ENCODE measurements around the gene C16orf78. TPM values are rescaled to one million over a fixed set of nuclear protein-coding genes. Genes with fewer than 3 reads are reported as not detected.

C16orf78 gene
- total and polyA plus RNA-seq, 2 of the 8 experiments (the other 6 are each of a cell fraction or from before 2014, with no cell fraction given) = not detected

GRCh38 chr16:49439050-49439449 lies 65.4 kb downstream of the C16orf78 start:
- FAIRE-seq (no peak), DNase-seq (ENCODE audit: low read depth in 1 of 2, low spot score in 2 of 2) (no peak)
- ChIA-PET POLR2A (ENCODE audit: partially characterized antibody) (no interaction called here), CTCF (ENCODE audit: partially characterized antibody) (interaction anchor here (0.5 to 4.2 kb wide), 16 partner anchors 10 to 1297 kb away, joined by 3 to 33 read pairs (median 4); no protein-coding TSS in a partner anchor)
- Histone ChIP-seq H2BK12ac (ENCODE audit: low read depth, low read length) (no peak overlapping the region), H3K23me2 (ENCODE audit: low read depth, low read length) (no peaks in the 10 kb centered on the region), H2BK120ac (replicated peaks; ENCODE audit: low read depth, low read length) (no peak overlapping the region), H4K20me1 (replicated peaks in 1 of 2; ENCODE audit: control insufficient read depth in 1 of 2, insufficient read depth in 2 of 2, low read length in 2 of 2) (no peaks in the 10 kb centered on the region), H2AFZ (ENCODE audit: low read length) (no peak overlapping the region), H3K4me1 (replicated peaks in 1 of 4; ENCODE audit: control insufficient read depth in 3 of 4, insufficient read depth in 4 of 4, low read length in 3 of 4) (peaks cover 8 to 23% (median 17%) of the 10 kb centered on the region in 4 experiments), H2AK5ac (ENCODE audit: low read depth, low read length) (no peak overlapping the region), H4K8ac (ENCODE audit: extremely low read depth, insufficient read depth, low read length) (no peak overlapping the region), H3K27ac (ENCODE audit: low read depth, low read length) (no peak overlapping the region), H3K27me3 (replicated peaks in 1 of 4; ENCODE audit: control insufficient read depth in 3 of 4, extremely low read depth in 1 of 4, insufficient read depth in 3 of 4, low read length in 3 of 4) (no peaks in the 10 kb centered on the region; a peak in 1 of 7 replicates), H2BK5ac (ENCODE audit: low read depth, low read length) (no peak overlapping the region), H4K5ac (ENCODE audit: insufficient read length, low read depth, low read length) (no peak overlapping the region), H3K56ac (replicated peaks; ENCODE audit: insufficient read length, low read depth, low read length) (no peak overlapping the region), H3K4ac (replicated peaks; ENCODE audit: insufficient read length, low read depth, low read length) (no peak overlapping the region), H3K9me3 (ENCODE audit: insufficient read depth in 2 of 2, low read depth in 1 of 2, low read length in 1 of 2) (no peaks in the 10 kb centered on the region), H3K18ac (ENCODE audit: extremely low read depth, low read length) (no peak overlapping the region), H2BK20ac (ENCODE audit: low read length) (no peak overlapping the region), H2BK15ac (ENCODE audit: low read length) (no peak overlapping the region), H3K9ac (replicated peaks in 1 of 4; ENCODE audit: extremely low read depth in 1 of 4, low read depth in 3 of 4, low read length in 3 of 4) (no peak overlapping the region), H3K14ac (ENCODE audit: insufficient read length) (no peak overlapping the region), H3K36me3 (ENCODE audit: control insufficient read depth in 2 of 4, insufficient read depth in 4 of 4, low read length in 3 of 4) (no peaks in the 10 kb centered on the region), H3K79me2 (ENCODE audit: control insufficient read depth in 1 of 2, insufficient read depth in 2 of 2, low read length in 2 of 2) (no peaks in the 10 kb centered on the region), H3K23ac (ENCODE audit: insufficient read length) (no peak overlapping the region), H3K4me2 (ENCODE audit: insufficient read depth in 1 of 2, low read depth in 2 of 2, low read length in 2 of 2) (no peak overlapping the region), H3K4me3 (ENCODE audit: extremely low read depth in 1 of 4, insufficient read depth in 2 of 4, low read depth in 3 of 4, low read length in 4 of 4) (no peak overlapping the region), H3K79me1 (ENCODE audit: low read depth, low read length) (no peaks in the 10 kb centered on the region), H4K91ac (replicated peaks; ENCODE audit: insufficient read length, low read length) (no peak overlapping the region)
- 79% methylated on average over 7 of the region's 7 CpGs; no CpG with 5 or more reads in 1 of the 2 experiments for WGBS, 2 experiments (ENCODE audit: extremely low coverage in 1 of 2, insufficient coverage in 1 of 2, insufficient read length in 1 of 2, insufficient replicate concordance in 2 of 2, low coverage in 1 of 2, low lambda C conversion rate in 2 of 2, missing lambda C conversion rate in 1 of 2)
- TF ChIP-seq, protein P1, sequence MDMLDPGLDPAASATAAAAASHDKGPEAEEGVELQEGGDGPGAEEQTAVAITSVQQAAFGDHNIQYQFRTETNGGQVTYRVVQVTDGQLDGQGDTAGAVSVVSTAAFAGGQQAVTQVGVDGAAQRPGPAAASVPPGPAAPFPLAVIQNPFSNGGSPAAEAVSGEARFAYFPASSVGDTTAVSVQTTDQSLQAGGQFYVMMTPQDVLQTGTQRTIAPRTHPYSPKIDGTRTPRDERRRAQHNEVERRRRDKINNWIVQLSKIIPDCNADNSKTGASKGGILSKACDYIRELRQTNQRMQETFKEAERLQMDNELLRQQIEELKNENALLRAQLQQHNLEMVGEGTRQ (IDR thresholded peaks at IDR 0.05; ENCODE audit: low read length) = no peak
- no peak for TF ChIP-seq POU5F1 (IDR thresholded peaks at IDR 0.05; ENCODE audit: low read depth, low read length)
- TF ChIP-seq TCF12 (IDR thresholded peaks at IDR 0.05; ENCODE audit: low read depth, low read length) = no peak
- TF ChIP-seq SAP30 (IDR thresholded peaks at IDR 0.05; ENCODE audit: insufficient read depth, insufficient replicate concordance, low read length) = no peak
- no peak for TF ChIP-seq POLR2AphosphoS5 (IDR thresholded peaks at IDR 0.05; ENCODE audit: low read depth, low read length)
- TF ChIP-seq RBBP5 (IDR thresholded peaks at IDR 0.05; ENCODE audit: borderline replicate concordance, low read depth, low read length) = no peak
- TF ChIP-seq, protein P2, sequence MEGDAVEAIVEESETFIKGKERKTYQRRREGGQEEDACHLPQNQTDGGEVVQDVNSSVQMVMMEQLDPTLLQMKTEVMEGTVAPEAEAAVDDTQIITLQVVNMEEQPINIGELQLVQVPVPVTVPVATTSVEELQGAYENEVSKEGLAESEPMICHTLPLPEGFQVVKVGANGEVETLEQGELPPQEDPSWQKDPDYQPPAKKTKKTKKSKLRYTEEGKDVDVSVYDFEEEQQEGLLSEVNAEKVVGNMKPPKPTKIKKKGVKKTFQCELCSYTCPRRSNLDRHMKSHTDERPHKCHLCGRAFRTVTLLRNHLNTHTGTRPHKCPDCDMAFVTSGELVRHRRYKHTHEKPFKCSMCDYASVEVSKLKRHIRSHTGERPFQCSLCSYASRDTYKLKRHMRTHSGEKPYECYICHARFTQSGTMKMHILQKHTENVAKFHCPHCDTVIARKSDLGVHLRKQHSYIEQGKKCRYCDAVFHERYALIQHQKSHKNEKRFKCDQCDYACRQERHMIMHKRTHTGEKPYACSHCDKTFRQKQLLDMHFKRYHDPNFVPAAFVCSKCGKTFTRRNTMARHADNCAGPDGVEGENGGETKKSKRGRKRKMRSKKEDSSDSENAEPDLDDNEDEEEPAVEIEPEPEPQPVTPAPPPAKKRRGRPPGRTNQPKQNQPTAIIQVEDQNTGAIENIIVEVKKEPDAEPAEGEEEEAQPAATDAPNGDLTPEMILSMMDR (IDR thresholded peaks at IDR 0.05; ENCODE audit: control extremely low read depth in 1 of 3, insufficient read depth in 1 of 3, low read depth in 1 of 3, low read length in 3 of 3) = no peak
- TF ChIP-seq ASH2L (IDR thresholded peaks at IDR 0.05; ENCODE audit: low read length) = no peak
- TF ChIP-seq TBP (IDR thresholded peaks at IDR 0.05; ENCODE audit: low read depth, low read length) = no peak
- no peak for TF ChIP-seq CBX8 (IDR thresholded peaks at IDR 0.05; ENCODE audit: borderline replicate concordance, low read depth, low read length)
